Cardiac septum (tissue), 1 donor: ENCODE measurements around the gene WDR86. TPM values are rescaled to one million over a fixed set of nuclear protein-coding genes. Genes with fewer than 3 reads are reported as not detected.

Experiments used
- DNase-seq: peaks from one replicate; pipeline ENCODE4 v3.0.0-alpha.2; 2020; ENCODE audit warnings: low spot score
- intact Hi-C: fragments of 100-400 bp; cut with DNase I; formaldehyde crosslinking; loops from one replicate; pipeline ENCODE4 v1.14.0; 2022
- total RNA-seq: library from RNA; stranded (reverse); fragmentation: NEBNext Ultra II Directional; extraction: Animal tissue kit (Norgen Biotek cat#: 25700); gene quantifications from one replicate; pipeline ENCODE4 v1.2.1, GENCODE V29; 2021
- donor health status: DM: no; HTN: no; CAD: no.

Gene WDR86
- total RNA-seq, 1 donor from 2014 or later, result not detected

DNA sequence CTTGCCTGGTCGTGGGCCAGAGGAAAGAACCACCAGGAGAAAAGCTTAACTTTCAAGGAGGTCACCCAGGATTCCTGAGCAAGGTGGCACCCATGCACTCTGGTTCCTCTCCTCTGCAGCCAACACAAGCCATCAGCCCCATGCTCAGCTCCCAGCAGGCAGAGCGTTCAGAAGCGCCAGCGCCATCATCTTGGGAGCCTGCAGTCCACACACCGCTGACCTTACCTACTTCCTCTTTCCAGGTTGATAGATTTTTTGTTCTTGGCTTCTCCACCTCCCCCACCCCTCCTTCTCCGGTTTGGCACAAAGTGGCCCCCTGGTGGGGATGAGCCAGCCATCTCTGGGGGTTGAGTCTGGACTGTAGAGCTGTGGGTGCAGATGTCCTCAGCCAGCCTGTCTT, 1.7 kb upstream of the WDR86 start:
- DNase-seq, result no peak
- intact Hi-C loops, result no loop called here

DNA sequence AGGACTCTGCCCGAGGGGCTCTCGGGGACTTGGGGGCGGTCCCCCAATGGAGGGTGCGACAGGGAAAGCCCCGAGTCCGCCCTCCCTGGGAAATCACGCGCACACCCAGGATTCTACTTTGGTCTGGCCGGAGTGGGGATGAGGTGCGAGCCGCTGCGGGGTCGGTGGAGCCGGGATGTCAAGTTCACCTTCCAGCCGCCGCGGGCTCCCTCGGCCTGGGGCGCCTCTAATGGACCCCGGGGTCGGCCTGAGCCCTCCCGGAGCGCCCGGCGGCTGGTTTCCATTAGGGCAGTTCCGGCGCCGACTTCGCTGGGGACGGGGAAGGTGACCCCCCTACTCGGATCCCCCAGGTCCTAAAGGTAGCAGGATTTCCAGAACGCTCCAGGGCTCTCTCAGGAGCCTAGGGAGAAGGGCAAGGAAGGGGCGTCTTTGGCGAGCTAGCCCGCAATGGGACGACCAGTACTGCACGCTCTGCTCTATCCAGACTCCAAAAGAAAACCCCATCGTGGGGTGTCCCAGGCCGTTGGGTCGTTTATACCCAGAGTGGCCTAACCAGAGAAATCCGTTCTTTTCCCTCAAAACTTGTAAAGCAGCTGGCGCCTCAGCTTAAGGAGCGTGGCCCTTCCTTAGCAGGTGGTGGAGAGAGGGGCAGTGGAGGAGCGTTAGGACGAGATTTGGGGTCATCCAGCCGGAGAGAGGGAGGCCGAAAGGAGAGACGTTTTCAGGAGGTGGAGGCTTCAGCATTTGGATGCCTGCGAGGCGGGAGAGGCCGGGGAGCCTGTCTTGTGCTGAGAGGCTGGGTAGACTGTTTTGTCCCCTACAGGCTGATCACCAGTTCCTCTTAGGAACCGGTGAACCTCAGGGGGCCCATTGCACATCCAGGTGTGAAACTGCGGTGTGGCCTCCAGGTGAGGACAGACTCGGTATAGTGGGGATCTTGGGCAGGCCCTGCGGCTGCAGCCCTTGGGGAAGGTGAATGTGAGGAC, 860 bp upstream of the WDR86 start:
- no peak for DNase-seq
- intact Hi-C loops, result no loop called here

DNA sequence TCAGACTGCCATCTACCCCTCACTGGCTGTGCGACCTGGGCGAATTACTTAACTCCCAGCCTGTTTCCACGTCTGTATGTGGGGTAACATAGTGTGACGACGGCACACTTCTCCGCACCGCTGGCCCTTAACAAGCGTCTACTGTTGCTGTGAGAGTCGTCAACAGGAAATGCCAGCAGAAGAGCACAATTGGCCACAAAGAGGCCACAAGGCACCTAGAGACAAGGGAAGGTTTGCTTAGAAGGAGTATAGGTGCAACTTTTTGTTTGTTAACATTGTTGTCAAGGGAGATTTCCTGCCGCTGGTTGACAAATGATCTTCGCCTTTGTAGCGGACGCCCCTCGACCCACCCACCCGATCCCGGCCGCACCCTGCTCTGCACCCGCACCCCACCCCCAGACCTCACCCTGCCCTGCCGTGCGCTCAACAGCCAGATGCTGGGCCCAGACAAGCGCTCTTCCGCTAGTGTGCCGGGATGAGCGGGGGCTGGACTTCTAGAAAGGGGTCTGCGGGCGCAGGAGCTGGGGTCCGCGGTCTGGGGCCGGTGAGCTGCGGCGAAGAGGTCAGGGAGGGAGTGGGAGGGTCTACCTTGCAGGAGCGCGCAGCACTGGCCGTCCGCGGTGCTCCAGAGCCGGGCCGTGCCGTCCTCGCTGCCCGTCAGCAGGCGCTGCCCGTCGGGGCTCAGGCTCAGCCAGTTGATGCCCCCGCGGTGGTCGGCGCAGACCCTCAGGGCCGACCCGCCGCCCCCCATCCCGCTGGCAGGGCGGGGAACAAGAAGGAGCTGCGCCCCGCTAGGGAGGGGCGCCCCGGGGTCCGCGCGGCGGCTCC, 785 bp downstream of the WDR86 start:
- DNase-seq, result no peak
- intact Hi-C loops, result no loop called here

DNA sequence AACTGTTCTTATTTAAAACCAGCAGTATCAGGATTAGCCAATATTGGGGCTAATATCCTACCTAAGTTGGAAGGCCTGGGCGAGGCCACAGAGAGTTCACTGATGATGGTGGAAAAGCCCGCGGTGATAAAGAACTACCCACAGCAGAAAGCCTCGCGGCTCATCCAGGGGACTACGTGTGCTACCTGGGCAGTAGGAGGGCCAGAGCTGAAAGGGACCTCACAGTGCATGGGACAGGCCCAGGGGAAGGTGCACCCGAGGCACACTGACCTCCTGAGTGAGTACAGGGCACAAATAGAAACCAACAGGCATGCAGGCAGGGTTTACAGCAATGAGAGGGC, 1.4 kb downstream of the WDR86 start:
- no peak for DNase-seq
- intact Hi-C loops, result no loop called here

DNA sequence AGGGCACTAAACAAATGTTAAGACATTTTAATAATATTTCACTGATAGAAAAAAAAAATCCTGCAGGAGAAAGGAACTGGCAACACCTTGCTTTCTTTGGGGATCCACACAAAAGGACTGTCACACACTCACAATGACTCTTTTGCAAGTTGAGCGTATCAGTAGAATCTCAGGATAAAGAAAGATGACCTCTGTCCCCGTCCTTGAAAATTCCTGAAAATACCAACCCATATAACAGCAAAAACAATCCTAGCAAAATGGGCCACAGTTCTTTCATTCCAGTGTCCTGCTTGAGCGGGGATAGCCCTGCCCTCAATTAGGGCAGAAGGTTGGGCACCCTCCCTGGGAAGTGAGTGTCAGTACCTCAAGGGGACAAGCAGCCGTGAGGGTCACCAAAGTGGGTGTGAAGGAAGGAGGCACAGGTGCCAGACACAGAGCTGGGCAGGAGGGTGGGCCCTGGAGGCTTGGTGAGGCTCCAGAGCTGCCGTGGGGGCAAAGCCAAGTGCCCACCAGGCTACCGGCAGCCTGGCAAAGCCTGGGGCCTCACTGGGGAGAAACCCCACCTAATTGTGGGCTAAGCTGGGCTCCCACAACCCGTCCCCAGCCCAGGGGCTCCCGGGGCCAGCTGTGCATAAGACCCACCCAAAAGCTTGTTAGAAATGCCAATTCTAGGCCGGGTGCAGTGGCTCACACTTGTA, 2.8 kb downstream of the WDR86 start:
- no peak for DNase-seq
- intact Hi-C loops, result no loop called here

DNA sequence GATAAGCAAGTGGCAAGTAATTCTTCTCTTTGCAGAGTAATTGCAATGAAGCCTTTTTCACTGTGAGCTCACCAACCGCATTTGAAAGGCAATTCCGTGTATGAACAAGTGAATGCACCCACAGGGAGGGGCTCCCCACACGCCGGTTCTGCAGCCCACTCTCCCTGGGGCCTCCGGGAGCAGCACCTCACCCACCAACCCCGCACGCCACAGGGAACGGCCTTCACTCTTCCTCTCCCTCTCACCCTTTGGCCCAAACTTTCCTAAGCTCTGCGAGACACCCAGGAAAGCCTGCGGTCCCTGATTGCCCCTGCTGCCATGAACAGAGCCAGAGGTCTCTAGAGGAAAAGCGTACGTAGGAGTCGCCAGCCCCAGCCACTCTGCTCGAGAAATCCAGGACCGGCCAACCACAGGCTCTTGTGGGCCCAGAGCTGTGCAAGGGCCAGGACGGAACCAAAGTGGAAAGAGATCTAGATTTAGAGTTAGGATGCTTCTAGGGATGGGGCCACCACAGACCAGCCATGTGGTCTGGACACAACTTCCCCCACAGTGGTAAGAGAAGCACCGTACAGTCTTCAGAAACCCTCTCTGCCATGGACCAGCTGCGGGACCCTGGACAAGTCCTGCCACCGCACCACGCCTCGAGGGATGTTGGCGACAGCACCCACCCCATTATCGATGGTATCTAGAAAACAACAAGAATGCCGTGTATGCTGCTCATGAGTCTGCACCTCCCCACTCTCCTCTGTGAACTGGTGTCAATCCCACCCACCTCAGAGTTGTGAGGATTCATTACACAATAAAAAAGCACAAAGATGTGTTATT, 3.6 kb downstream of the WDR86 start:
- no peak for DNase-seq
- intact Hi-C loops, result no loop called here

DNA sequence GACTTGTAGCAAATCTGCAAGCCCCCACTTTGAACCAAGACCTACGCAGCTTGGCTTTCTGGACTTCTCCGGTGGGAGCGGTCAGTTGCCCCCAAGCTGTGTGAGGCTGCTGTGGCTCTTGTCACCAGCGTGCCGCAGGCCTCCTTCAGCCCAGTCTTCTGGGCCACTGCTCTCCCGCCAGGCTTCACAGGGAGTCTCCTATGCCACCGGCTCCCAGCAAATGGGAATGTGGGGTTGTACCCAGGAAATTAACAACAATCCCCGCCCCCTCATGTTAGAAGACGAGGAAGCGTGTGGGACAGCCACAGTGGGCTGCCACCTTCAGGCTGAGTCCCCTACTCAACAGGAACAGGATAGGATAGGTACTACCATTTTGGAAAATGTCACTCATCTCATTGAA, 4.2 kb downstream of the WDR86 start:
- intact Hi-C loops, result no loop called here
- DNase-seq, result no peak

DNA sequence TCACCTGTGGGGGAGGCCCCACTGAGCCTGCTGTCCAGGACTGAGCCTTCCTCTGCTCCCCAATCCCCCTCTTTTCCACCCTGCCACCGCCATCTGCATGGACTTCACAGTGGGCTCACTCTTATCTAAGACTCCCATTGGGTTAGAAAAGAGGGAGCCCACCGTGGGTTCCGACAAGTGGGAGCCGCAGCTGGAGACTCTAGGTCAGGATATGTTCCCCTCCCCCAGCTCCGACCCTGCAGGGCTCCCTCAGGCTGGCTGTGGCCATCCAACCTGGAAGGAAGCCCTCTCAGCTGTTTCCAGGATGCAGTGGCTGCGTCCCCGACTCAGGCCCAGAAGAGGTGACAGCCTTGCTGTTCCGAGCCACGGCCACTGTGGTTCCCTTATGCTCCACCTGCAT, 4.8 kb downstream of the WDR86 start:
- DNase-seq, result no peak
- intact Hi-C loops, result no loop called here

DNA sequence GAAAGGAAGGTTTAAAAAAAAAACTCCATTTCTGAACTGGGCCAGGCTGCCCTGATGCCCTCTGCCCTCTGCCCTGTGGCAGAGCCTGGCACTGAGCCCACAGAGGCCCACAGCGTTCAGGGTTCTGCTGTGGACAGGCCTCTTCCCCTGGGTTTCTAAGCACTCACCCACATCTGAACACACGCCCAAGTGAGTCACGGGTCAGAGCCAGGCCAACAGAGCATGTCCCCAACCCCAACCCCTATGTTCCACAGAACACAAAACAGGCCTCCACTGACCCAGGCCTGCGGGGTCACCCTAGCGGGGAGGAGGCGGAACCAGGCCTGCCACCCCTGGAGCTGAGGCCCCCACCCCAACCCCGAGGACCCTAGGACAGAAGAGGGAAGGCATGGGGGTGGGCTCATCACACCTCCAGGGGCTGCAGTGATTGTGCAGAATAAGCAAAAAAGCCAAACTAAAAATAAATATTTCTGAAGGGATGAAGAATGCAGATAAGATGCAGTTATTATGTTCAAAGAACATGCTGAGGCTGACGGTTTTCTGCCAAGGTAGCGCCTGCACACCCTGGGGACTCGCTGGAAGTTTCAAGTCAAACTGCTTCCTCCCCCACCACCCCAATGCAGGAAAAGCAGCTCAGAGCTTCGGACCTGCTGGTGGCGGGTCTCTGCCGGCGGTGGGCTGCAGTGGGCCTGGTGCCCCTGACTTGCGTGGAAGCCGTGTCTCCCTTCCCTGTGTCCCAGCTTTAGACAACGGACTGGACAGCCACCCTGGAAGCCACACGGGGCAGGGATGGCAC, 5.4 kb downstream of the WDR86 start:
- no peak for DNase-seq
- intact Hi-C loops, result no loop called here

DNA sequence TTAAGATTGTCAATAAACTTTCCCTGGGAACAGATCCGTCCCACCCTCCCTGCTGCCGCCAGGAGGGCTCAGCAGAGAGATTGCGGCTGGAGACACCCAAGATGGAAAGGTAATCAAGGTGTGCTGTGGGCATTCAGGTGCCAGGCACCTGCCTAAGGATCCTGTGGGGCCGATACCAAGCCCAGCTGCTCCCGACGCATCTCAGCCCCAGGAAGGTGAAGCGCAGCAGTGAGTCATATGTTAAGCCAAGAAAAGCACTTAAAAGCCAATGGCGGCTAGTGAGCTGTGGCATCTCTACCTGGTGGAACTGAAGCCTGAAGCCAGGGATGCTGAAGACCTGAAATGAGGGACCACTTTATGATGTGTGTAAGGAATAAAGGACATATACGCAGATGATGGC, 6.1 kb downstream of the WDR86 start:
- intact Hi-C loops, result no loop called here
- no peak for DNase-seq

DNA sequence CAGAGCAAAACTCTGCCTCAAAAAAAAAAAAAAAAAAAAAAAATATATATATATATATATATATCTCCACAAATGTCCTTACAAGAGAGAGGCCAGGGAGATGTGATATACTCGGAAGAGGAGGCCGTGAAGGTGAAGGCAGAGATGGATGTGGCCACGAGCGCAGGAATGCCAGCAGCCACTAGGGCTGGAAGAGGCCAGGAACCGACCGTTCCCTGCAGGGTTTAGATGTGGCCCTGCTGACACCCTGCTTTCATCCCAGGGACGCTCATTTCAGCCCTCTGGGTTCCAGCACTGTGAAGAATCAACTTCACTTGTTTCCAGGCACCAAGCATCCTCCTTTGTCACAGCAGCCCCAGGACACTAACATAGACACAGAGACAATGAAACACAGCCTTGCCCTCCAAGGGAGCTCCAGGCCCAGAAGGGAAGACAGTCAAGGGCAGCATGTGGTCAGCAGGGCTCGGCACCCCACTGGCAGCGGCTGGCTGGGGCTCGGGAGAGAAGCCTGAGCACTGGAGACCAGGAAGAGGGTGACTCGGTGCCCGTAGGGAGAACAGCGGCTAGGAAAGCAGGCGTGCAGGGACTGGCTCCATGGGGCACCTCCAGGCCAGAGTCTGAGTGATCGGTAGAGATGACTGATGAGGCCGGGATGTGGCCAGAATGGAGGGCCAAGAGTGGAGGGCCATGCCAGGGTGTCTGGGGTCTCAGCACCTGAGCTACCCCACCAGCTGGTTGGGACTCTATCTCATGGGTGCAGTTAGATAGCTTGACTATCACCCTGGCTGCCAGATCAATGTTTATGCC, 7.6 kb downstream of the WDR86 start:
- DNase-seq, result no peak
- intact Hi-C loops, result no loop called here

DNA sequence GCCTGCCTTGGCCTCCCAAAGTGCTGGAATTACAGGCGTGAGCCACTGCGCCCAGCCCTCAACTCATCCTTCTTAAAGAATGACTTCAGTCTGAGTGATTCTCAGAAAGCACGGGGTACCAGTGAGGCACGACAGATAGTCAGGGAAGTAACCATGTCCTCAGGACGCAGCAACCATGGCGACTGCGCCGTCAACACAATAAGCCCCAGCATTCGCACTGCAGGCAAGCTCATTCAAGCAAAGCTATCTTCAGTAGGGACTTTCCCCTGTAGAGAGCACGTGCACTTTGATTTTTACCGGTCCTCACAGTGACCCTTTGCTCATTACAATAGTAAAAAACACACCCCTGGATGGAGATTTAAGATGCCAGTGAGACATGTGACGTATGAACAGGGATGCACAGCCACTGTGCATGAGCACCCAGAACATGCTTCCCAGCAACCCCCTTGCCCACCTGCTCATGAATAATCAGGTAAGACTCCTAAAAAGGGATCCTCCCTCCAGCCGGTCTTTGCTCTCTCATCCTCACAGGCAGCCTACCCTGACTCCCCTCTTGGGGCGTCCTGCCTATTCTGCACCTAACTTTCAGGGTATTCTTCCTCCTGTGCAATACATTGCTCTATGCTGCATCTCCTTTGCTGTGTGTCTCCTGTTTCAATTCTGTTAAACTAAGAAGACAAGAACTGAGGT, 9.1 kb downstream of the WDR86 start:
- DNase-seq, result no peak
- intact Hi-C loops, result no loop called here

DNA sequence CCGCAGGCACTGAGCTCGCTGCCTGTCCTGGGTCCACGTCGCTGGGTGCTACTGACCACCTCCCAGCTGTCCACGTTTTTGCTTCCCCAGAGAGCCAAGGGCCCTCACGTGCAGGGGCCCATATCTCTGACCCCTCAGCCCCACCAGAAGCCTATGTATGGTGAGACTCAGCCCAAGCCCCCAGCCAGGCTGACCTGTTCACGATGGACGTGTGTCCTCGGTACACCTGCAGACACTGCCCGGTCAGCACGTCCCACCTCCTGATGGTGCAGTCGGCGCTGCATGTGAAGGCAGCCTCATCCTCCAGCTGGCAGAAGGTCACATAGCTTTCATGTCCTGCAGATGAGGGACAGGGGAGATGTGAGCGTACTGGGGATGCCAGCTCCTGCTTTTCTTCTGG, 9.9 kb downstream of the WDR86 start:
- intact Hi-C loops, result no loop called here
- DNase-seq, result no peak

DNA sequence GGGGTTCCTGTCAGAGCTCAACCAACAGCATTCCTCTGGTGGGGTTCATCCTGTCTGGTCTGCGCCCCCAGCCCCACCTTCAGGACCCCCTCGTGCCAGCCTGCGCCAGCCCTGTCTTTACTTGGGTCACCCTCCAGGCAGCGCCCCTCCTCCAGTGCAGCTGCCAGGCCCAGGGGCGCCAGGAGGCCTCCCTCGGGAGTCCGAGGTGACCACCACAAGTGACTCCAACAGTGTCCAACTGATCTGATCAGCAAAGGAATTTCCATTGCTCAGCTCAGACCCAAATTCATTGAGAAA, 10.6 kb downstream of the WDR86 start:
- intact Hi-C loops, result no loop called here

DNA sequence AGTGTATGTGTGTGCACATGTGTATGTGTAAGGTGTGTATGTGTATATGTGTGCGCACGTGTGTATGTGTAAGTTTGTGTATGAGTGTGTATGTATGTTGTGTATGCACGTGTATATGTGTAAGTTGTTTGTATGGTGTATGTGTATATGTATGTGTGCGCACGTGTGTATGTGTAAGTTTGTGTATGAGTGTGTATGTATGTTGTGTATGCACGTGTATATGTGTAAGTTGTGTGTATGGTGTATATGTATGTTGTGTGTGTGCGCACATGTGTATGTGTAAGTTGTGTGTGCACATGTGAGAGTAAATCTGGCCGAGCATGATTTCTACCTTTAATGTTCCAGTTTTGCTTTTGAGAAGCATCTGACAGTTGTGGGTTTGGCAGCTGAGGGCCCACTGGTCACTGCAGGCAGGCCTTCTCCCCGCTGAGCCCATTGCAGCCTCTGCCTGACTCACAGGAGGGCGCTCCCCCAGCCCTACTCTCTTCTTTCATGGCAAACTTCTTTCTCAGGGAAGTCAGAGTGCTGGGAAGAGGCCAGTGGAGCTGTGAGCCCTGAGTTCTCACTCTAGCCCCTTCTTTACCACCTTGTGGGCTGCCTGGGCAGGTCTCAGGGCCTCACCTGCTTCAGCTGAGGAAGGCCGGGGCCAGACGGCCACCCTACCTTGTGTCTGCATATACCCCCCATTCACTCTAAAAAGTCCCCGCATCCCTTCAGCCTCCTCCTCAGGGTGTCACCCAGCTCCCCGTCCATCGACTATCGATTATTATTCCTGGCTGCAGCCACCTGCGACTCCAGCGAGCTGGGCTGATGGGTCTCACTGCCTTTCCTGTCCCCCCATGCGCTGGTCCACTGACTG, 11.2 kb downstream of the WDR86 start:
- no peak for DNase-seq
- intact Hi-C loops, result no loop called here

More for the DNA sequence above, 10.6 kb downstream of the WDR86 start:
- DNase-seq, result no peak

DNA sequence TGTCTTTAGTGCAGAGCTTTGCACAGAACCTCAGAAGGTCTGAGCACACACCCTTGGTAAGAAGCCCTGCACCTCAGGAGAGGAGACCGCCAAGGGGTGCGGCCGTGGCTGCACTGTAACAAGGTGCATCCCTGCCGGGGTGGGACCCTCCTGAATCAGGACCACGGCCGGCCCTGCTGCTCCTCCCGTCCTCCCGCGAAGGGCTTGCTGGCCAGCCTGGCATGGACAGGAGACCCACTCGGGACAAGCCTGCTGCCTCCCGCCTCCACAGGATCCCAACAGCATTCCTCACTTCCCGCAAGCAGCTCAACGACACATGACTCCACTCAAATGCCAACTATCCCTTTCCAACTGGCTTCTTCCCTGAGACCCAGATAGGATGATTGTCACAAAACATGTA, 12.8 kb downstream of the WDR86 start:
- DNase-seq, result no peak

More for the DNA sequence above, 12.8 kb downstream of the WDR86 start:
- intact Hi-C loops, result no loop called here
